Embryonic facial prominence (tissue), 1 donor: ENCODE data around the gene TCTA.

Experiments used
- DNase-seq: peaks from one replicate; pipeline ENCODE4 v3.0.0-alpha.2; 2016; ENCODE audit errors: extremely low spot score

The TCTA gene

GRCh38 chr3:49410846-49411534 is 1.2 kb upstream of the TCTA start:
- DNase-seq, result no peak

- DNase-seq, result no peak
Measured at GRCh38 chr3:49411535-49411967, 672 bp upstream of the TCTA start.

GRCh38 chr3:49412632-49413337 is 562 bp downstream of the TCTA start:
- no peak for DNase-seq

- no peak for DNase-seq
Measured at GRCh38 chr3:49413338-49413734, 1.1 kb downstream of the TCTA start.

GRCh38 chr3:49414753-49415152 is 2.5 kb downstream of the TCTA start:
- no peak for DNase-seq

GRCh38 chr3:49415931-49416601 is 3.8 kb downstream of the TCTA start:
- no peak for DNase-seq

- no peak for DNase-seq
Measured at GRCh38 chr3:49416867-49417266, 4.6 kb downstream of the TCTA start.

- DNase-seq, result no peak
Measured at GRCh38 chr3:49417516-49418120, 5.4 kb downstream of the TCTA start.

- no peak for DNase-seq
Measured at GRCh38 chr3:49421890-49422378, 9.7 kb downstream of the TCTA start.

GRCh38 chr3:49422379-49423248 is 10.4 kb downstream of the TCTA start, which contains the start of gene AMT:
AMT (minus strand) TSS chr3:49422473; CDS start chr3:49422450, 23 bp downstream.
- no peak for DNase-seq

- no peak for DNase-seq
Measured at GRCh38 chr3:49424816-49425215, 12.6 kb downstream of the TCTA start.

- DNase-seq, result no peak
Measured at GRCh38 chr3:49427586-49427985, 15.4 kb downstream of the TCTA start.

GRCh38 chr3:49428752-49429080 is 16.5 kb downstream of the TCTA start:
- no peak for DNase-seq

GRCh38 chr3:49434731-49435130 is 22.5 kb downstream of the TCTA start:
- no peak for DNase-seq

GRCh38 chr3:49445391-49445790 is 33.2 kb downstream of the TCTA start:
- no peak for DNase-seq

- DNase-seq, result no peak
Measured at GRCh38 chr3:49453621-49454020, 41.4 kb downstream of the TCTA start.

- DNase-seq, result no peak
Measured at GRCh38 chr3:49454458-49454857, 42.2 kb downstream of the TCTA start.

GRCh38 chr3:49454898-49455681 is 42.9 kb downstream of the TCTA start:
- no peak for DNase-seq

- no peak for DNase-seq
Measured at GRCh38 chr3:49456466-49456865, 44.2 kb downstream of the TCTA start.

GRCh38 chr3:49460188-49460890 is 48.1 kb downstream of the TCTA start:
- DNase-seq, result no peak
